MM.1S (cell line): Measurements from ENCODE around the gene FAM20C.

ENCODE experiments used
- DNase-seq: peaks from one replicate; pipeline ENCODE4 v3.0.0-alpha.2; 2015
- H2AFZ ChIP-seq: fragments of 300-600 bp; sonication (generic); 2 replicates; pipeline ENCODE4 v1.6.0; 2016; ENCODE audit warnings: antibody characterized with exemption, low read length
- H3F3A ChIP-seq: fragments of 300-600 bp; sonication (generic); 2 replicates; pipeline ENCODE4 v1.6.1; 2016; ENCODE audit warnings: mild to moderate bottlenecking, antibody characterized with exemption, low read length, moderate library complexity, mixed read lengths; ENCODE audit not compliant: insufficient read depth
- H3K27ac ChIP-seq: fragments of 300-600 bp; sonication (generic); 2 replicates; pipeline ENCODE4 v1.5.1; 2016; ENCODE audit warnings: mild to moderate bottlenecking, low read length
- H3K27me3 ChIP-seq: fragments of 300-600 bp; sonication (generic); replicated peaks from 2 replicates; pipeline ENCODE4 v1.6.0; 2016; ENCODE audit warnings: low read length; ENCODE audit not compliant: insufficient read depth
- H3K36me3 ChIP-seq: fragments of 300-600 bp; sonication (generic); replicated peaks from 2 replicates; pipeline ENCODE4 v1.6.1; 2016; ENCODE audit warnings: mild to moderate bottlenecking, low read length, mixed read lengths; ENCODE audit not compliant: insufficient read depth
- H3K4me1 ChIP-seq: fragments of 300-600 bp; sonication (generic); 2 replicates; pipeline ENCODE4 v1.6.1; 2016; ENCODE audit warnings: low read length, mixed read lengths
- H3K4me2 ChIP-seq: fragments of 300-600 bp; sonication (generic); 2 replicates; pipeline ENCODE4 v1.6.0; 2016; ENCODE audit warnings: low read depth, low read length
- H3K4me3 ChIP-seq: fragments of 300-600 bp; sonication (generic); 2 replicates; pipeline ENCODE4 v1.5.1; 2016; ENCODE audit warnings: low read length, mixed read lengths
- H3K79me2 ChIP-seq: fragments of 300-600 bp; sonication (generic); 2 replicates; pipeline ENCODE4 v1.6.1; 2016; ENCODE audit warnings: mixed run types, low read length, mixed read lengths
- H3K9ac ChIP-seq: fragments of 300-600 bp; sonication (generic); 2 replicates; pipeline ENCODE4 v1.6.1; 2016; ENCODE audit warnings: low read length, mixed read lengths
- H3K9me2 ChIP-seq: fragments of 300-600 bp; sonication (generic); replicated peaks from 2 replicates; pipeline ENCODE4 v1.6.1; 2016; ENCODE audit warnings: mild to moderate bottlenecking, low read length, mixed read lengths; ENCODE audit not compliant: insufficient read depth
- H3K9me3 ChIP-seq: fragments of 300-600 bp; sonication (generic); replicated peaks from 2 replicates; pipeline ENCODE4 v1.6.1; 2016; ENCODE audit warnings: mild to moderate bottlenecking, low read length, mixed read lengths; ENCODE audit not compliant: insufficient read depth
- H4K20me1 ChIP-seq: fragments of 300-600 bp; sonication (generic); 2 replicates; pipeline ENCODE4 v1.6.1; 2016; ENCODE audit warnings: mild to moderate bottlenecking, low read length, moderate library complexity, mixed read lengths; ENCODE audit not compliant: insufficient read depth
- EZH2 ChIP-seq: fragments of 300-600 bp; sonication (generic); optimal IDR thresholded peaks from 2 replicates; pipeline ENCODE3; 2017; ENCODE audit warnings: low read depth, mild to moderate bottlenecking, antibody characterized with exemption, low read length, mixed read lengths
- EZH2phosphoT487 ChIP-seq: fragments of 300-600 bp; sonication (generic); IDR thresholded peaks from 2 replicates; pipeline ENCODE4 v1.6.1; 2018; ENCODE audit warnings: antibody characterized with exemption, low read length
- TF ChIP-seq, protein P1 (sequence below): fragments of 300-600 bp; sonication (generic); IDR thresholded peaks from 2 replicates; pipeline ENCODE4 v1.5.1; 2016; ENCODE audit warnings: antibody characterized with exemption, low read length, mixed read lengths

The FAM20C gene

GRCh38 chr7:252216-252965 is 60.0 kb downstream of the FAM20C start:
- no peaks in the 10 kb centered on the region for H3K36me3 ChIP-seq
- H3F3A ChIP-seq, result no peaks in the 10 kb centered on the region
- H3K27ac ChIP-seq, result no peak overlapping the region
- H3K9ac ChIP-seq, result no peak overlapping the region
- no peaks in the 10 kb centered on the region for H3K4me1 ChIP-seq
- H3K79me2 ChIP-seq, result no peaks in the 10 kb centered on the region
- H2AFZ ChIP-seq, result no peak overlapping the region
- DNase-seq, result no peak
- no peak overlapping the region for H3K4me2 ChIP-seq
- no peaks in the 10 kb centered on the region for H3K9me2 ChIP-seq
- no peak overlapping the region for H3K4me3 ChIP-seq
- H3K27me3 ChIP-seq, result no peaks in the 10 kb centered on the region
- H4K20me1 ChIP-seq, result no peaks in the 10 kb centered on the region
- TF ChIP-seq, protein P1, sequence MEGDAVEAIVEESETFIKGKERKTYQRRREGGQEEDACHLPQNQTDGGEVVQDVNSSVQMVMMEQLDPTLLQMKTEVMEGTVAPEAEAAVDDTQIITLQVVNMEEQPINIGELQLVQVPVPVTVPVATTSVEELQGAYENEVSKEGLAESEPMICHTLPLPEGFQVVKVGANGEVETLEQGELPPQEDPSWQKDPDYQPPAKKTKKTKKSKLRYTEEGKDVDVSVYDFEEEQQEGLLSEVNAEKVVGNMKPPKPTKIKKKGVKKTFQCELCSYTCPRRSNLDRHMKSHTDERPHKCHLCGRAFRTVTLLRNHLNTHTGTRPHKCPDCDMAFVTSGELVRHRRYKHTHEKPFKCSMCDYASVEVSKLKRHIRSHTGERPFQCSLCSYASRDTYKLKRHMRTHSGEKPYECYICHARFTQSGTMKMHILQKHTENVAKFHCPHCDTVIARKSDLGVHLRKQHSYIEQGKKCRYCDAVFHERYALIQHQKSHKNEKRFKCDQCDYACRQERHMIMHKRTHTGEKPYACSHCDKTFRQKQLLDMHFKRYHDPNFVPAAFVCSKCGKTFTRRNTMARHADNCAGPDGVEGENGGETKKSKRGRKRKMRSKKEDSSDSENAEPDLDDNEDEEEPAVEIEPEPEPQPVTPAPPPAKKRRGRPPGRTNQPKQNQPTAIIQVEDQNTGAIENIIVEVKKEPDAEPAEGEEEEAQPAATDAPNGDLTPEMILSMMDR, result no peak
- no peak for TF ChIP-seq EZH2
- TF ChIP-seq EZH2phosphoT487, result no peak
- H3K9me3 ChIP-seq, result no peaks in the 10 kb centered on the region

- Histone ChIP-seq H3K9me2 (no peaks in the 10 kb centered on the region), H2AFZ (no peak overlapping the region), H3K9ac (no peak overlapping the region), H3K79me2 (no peaks in the 10 kb centered on the region), H3K27me3 (no peaks in the 10 kb centered on the region), H3K4me1 (no peaks in the 10 kb centered on the region), H3K4me3 (no peak overlapping the region), H3K4me2 (no peak overlapping the region), H3K36me3 (no peaks in the 10 kb centered on the region), H3F3A (no peaks in the 10 kb centered on the region), H4K20me1 (no peaks in the 10 kb centered on the region), H3K9me3 (no peaks in the 10 kb centered on the region), H3K27ac (no peak overlapping the region)
- DNase-seq, result no peak
- TF ChIP-seq EZH2, result no peak
- TF ChIP-seq EZH2phosphoT487, result no peak
- TF ChIP-seq, protein P1, result no peak
These were observed 60.6 kb downstream of the FAM20C start for GRCh38 chr7:252981-253380.

GRCh38 chr7:253581-254336 is 61.4 kb downstream of the FAM20C start:
- H2AFZ ChIP-seq, result no peak overlapping the region
- H3K4me1 ChIP-seq, result no peaks in the 10 kb centered on the region
- no peaks in the 10 kb centered on the region for H3K36me3 ChIP-seq
- TF ChIP-seq EZH2 (no peak), EZH2phosphoT487 (no peak)
- TF ChIP-seq, protein P1, result no peak
- H3F3A ChIP-seq, result no peaks in the 10 kb centered on the region
- H3K9ac ChIP-seq, result no peak overlapping the region
- no peak for DNase-seq
- no peak overlapping the region for H3K4me3 ChIP-seq
- H4K20me1 ChIP-seq, result no peaks in the 10 kb centered on the region
- H3K9me3 ChIP-seq, result no peaks in the 10 kb centered on the region
- H3K4me2 ChIP-seq, result no peak overlapping the region
- no peaks in the 10 kb centered on the region for H3K79me2 ChIP-seq
- no peaks in the 10 kb centered on the region for H3K9me2 ChIP-seq
- no peaks in the 10 kb centered on the region for H3K27me3 ChIP-seq
- no peak overlapping the region for H3K27ac ChIP-seq
